Chondrocyte (in vitro differentiated cells): ENCODE measurements around the gene ZMYND19. TPM values are rescaled to one million over a fixed set of nuclear protein-coding genes. Genes with fewer than 3 reads are reported as not detected.

Experiments
- DNase-seq: peaks from one replicate; pipeline ENCODE4 v3.0.0; 2021; ENCODE audit warnings: mixed read lengths, low spot score
- H3K27ac Mint-ChIP-seq: one replicate; pipeline ENCODE4 v1.8.0; 2021; ENCODE audit warnings: mild to moderate bottlenecking, moderate library complexity, mixed read lengths; ENCODE audit not compliant: unreplicated experiment
- H3K27me3 Mint-ChIP-seq: 2 replicates; pipeline ENCODE4 v1.8.0; 2021; ENCODE audit warnings: low read depth, mixed read lengths
- H3K36me3 Mint-ChIP-seq: 2 replicates; pipeline ENCODE4 v1.8.0; 2021; ENCODE audit warnings: low read depth, mixed read lengths
- H3K4me1 Mint-ChIP-seq: 2 replicates; pipeline ENCODE4 v1.8.0; 2021; ENCODE audit warnings: low read depth, mild to moderate bottlenecking, mixed read lengths
- H3K4me3 Mint-ChIP-seq: one replicate; pipeline ENCODE4 v1.8.0; 2021; ENCODE audit warnings: mild to moderate bottlenecking, moderate library complexity, mixed read lengths; ENCODE audit not compliant: unreplicated experiment
- H3K9me3 Mint-ChIP-seq: 2 replicates; pipeline ENCODE4 v1.8.0; 2021; ENCODE audit warnings: low read depth, mixed read lengths
- CTCF ChIP-seq: fragments of 200-600 bp; sonication (generic); IDR thresholded peaks from 2 replicates; pipeline ENCODE4 v1.5.0; 2021; ENCODE audit warnings: antibody characterized with exemption, mild to moderate bottlenecking, moderate library complexity
- total RNA-seq: library from RNA; stranded (reverse); gene quantifications from 3 replicates; pipeline ENCODE4 v1.2.1, GENCODE V29; 2021

Gene ZMYND19
- total RNA-seq, 1 donor from 2014 or later: 32.5 TPM

- no peak for DNase-seq
- no peak for TF ChIP-seq CTCF
- Mint-ChIP-seq H3K27me3 (no peaks in the 10 kb centered on the region), H3K4me1 (peaks cover 36% of the 10 kb centered on the region), H3K36me3 (peaks cover 2% of the 10 kb centered on the region), H3K4me3 (no peak overlapping the region), H3K27ac (no peak overlapping the region), H3K9me3 (no peaks in the 10 kb centered on the region)
These were observed 23.6 kb upstream of the ZMYND19 start for GRCh38 chr9:137613738-137614523.

- H3K27ac Mint-ChIP-seq: peak overlapping the region; percentile 89
- peaks cover 2% of the 10 kb centered on the region for H3K36me3 Mint-ChIP-seq
- H3K9me3 Mint-ChIP-seq: no peaks in the 10 kb centered on the region
- H3K4me1 Mint-ChIP-seq: peaks cover 36% of the 10 kb centered on the region
- TF ChIP-seq CTCF: no peak
- no peak overlapping the region for H3K4me3 Mint-ChIP-seq
- no peaks in the 10 kb centered on the region for H3K27me3 Mint-ChIP-seq
- DNase-seq: no peak
These were observed 22.9 kb upstream of the ZMYND19 start for GRCh38 chr9:137613259-137613658.

GRCh38 chr9:137612741-137613142, 22.4 kb upstream of the ZMYND19 start:
- Mint-ChIP-seq H3K27ac (peak overlapping the region; percentile 89), H3K4me1 (peaks cover 32% of the 10 kb centered on the region)

GRCh38 chr9:137611623-137612609, 21.6 kb upstream of the ZMYND19 start:
- Mint-ChIP-seq H3K36me3 (peaks cover 2% of the 10 kb centered on the region), H3K4me3 (peak overlapping the region; percentile 9), H3K27me3 (no peaks in the 10 kb centered on the region), H3K27ac (peak overlapping the region; percentile 89), H3K9me3 (no peaks in the 10 kb centered on the region), H3K4me1 (peaks cover 33% of the 10 kb centered on the region)
- TF ChIP-seq CTCF: no peak
- peak; percentile 94 for DNase-seq

More at GRCh38 chr9:137612741-137613142, 22.4 kb upstream of the ZMYND19 start:
- no peaks in the 10 kb centered on the region for H3K9me3 Mint-ChIP-seq
- H3K27me3 Mint-ChIP-seq: no peaks in the 10 kb centered on the region
- no peak for DNase-seq
- no peak for TF ChIP-seq CTCF
- H3K4me3 Mint-ChIP-seq: no peak overlapping the region
- peaks cover 2% of the 10 kb centered on the region for H3K36me3 Mint-ChIP-seq

GRCh38 chr9:137610944-137611343, 20.6 kb upstream of the ZMYND19 start:
- H3K4me1 Mint-ChIP-seq: peaks cover 39% of the 10 kb centered on the region
- peaks cover 2% of the 10 kb centered on the region for H3K36me3 Mint-ChIP-seq
- no peak for TF ChIP-seq CTCF
- H3K27me3 Mint-ChIP-seq: no peaks in the 10 kb centered on the region
- H3K4me3 Mint-ChIP-seq: no peak overlapping the region
- no peaks in the 10 kb centered on the region for H3K9me3 Mint-ChIP-seq
- no peak overlapping the region for H3K27ac Mint-ChIP-seq
- no peak for DNase-seq
